GM10266 (cell line): ENCODE measurements around the gene LOX.

ENCODE experiments used
- DNase-seq: peaks from one replicate; pipeline ENCODE4 v3.0.0; 2012; ENCODE audit errors: extremely low spot score
- TF ChIP-seq, protein P1 (sequence below): IDR thresholded peaks from 2 replicates; pipeline ENCODE4 v1.5.1; 2012; ENCODE audit warnings: mild to moderate bottlenecking, low read depth; ENCODE audit not compliant: control insufficient read depth, insufficient read depth; ENCODE audit errors: missing control alignments

The LOX gene

DNA sequence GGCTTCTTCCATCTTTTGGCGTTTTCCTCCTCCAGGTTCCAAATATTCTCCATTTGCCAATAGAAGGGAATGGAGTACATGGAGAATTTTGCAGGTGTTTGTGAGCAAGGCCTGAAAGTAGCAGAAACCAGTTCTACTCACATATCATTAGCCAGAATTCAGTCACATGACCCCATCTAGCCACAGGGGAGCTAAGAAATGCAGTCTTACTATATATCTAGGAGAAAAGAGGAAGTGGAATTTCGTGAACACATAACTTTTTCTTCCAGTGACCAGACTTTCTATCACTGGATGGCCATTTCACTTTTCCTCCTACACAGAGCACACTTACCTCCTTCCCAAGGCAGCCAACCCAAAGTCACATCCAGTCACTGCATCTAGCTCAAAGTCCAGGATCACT is 55.1 kb downstream of the LOX start:
- TF ChIP-seq, protein P1, sequence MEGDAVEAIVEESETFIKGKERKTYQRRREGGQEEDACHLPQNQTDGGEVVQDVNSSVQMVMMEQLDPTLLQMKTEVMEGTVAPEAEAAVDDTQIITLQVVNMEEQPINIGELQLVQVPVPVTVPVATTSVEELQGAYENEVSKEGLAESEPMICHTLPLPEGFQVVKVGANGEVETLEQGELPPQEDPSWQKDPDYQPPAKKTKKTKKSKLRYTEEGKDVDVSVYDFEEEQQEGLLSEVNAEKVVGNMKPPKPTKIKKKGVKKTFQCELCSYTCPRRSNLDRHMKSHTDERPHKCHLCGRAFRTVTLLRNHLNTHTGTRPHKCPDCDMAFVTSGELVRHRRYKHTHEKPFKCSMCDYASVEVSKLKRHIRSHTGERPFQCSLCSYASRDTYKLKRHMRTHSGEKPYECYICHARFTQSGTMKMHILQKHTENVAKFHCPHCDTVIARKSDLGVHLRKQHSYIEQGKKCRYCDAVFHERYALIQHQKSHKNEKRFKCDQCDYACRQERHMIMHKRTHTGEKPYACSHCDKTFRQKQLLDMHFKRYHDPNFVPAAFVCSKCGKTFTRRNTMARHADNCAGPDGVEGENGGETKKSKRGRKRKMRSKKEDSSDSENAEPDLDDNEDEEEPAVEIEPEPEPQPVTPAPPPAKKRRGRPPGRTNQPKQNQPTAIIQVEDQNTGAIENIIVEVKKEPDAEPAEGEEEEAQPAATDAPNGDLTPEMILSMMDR: no peak
- no peak for DNase-seq

DNA sequence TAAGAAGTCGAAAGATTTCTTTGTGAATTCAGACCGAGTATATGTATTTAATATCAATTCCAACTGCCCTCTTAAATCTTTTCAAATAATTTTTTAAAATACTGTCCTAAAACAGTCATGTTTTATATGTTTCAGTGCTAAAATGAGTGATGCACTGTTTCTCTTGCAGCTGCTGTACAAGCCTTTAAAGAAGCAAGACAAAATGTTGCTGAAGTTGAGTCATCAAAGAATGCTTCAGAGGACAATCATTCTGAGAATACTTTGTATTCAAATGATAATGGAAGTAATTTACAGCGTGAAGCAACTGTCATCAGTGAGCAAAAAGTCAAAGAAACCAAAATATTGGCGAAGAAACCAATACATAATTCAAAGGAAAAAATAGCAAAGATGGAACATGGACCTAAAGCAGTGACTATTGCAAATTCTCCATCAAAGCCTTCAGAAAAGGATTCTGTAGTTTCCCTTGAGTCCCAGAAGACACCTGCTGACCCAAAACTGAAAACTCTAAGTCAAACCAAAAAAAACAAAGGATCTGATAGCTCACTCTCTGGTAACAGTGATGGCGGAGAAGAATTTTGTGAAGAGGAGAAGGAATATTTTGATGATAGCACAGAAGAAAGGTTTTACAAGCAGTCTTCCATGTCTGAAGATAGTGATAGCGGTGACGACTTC is 58.0 kb downstream of the LOX start:
- no peak for DNase-seq
- TF ChIP-seq, protein P1: no peak

DNA sequence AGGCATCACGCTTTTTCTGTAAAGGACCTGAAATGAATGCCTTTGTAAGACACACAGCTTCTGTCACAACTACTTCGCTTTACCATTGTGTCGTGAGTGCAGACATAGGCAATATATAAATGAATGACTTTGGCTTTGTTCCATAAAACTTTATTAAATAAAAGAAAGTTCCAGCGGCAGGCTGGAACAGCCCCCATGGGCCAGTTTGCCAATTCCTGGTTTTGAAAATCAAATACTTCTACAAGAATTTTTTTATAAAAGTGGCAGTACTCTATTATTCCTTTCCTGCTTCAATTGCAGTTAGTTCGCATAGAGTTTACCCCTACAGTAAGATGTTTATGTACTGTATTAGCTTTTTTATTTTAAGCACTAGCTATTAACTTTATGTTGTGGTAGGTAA is 62.6 kb downstream of the LOX start:
- TF ChIP-seq, protein P1: no peak
- no peak for DNase-seq

DNA sequence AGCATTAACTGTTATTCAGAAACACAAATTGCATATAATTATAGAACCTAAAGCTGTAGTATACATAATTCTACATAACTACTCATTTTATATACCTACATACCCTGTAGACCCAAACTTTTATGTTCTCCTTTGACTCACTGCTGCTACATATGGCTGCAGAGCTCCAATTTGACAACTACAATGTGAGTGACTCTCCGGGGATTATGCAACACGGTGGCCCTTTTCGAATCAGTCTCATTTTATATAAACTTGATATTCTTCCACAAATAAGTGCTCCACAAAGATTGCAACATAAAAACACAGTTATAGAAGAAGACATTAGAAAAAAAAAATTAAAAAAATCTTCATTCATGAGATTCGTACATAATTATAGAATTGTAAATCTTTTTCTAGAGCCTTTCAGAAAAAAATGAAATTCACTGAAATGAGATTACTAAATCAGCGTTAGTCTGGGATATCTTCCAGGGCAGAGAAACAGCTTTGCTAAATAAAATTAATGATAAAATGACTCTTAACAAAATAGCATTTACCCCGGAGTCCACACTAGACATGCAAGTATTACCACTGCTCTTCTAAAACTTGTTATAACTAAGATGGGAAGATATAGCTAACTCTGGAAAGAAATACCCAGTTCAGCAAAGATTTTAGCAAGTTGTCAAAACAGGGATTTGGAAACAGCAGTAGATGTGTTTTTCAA is 63.7 kb downstream of the LOX start:
- TF ChIP-seq, protein P1: no peak
- no peak for DNase-seq
